Dermis microvascular lymphatic vessel endothelial cell (primary cell): ENCODE results near the gene PHF20. TPM values are rescaled to one million over a fixed set of nuclear protein-coding genes. Genes with fewer than 3 reads are reported as not detected.
"Not testable (repeated sequence)": the region's sequence is repeated elsewhere in the genome, so short reads cannot be mapped to it uniquely, and the experiment has no call there.

ENCODE experiments used
- DNase-seq, 2 donors: peaks; one replicate each; pipeline versions ENCODE4 v3.0.0 to v3.0.0-alpha.2; 2010; ENCODE audit warnings: low read depth in 2 of 2
- total RNA-seq: library from RNA; depleted of rRNA; stranded (reverse); fragments of >200 nt; gene quantifications from 2 replicates; pipeline ENCODE4 v1.2.1, GENCODE V29; 2014

PHF20 gene
- total RNA-seq, 1 donor from 2014 or later = 22.1 TPM

DNA sequence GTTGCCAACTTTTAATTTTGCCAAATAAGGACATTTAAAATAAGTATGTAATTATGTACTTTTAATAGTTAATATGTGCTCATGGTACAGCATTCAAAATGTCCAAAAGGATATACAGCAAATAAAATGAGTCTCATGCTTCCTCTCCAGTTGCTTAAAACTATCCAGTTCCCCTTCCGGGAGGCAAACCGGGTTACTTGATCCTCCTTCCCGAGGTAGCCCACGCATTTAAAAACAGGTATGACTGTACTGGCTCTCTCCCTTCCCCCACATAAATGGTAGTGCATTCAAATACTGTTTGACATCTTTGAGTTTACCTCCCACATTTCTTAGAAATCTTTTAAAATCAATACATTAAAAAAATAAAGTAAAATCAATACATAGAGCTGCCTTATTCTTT, 66.4 kb downstream of the PHF20 start:
- DNase-seq = no peak

DNA sequence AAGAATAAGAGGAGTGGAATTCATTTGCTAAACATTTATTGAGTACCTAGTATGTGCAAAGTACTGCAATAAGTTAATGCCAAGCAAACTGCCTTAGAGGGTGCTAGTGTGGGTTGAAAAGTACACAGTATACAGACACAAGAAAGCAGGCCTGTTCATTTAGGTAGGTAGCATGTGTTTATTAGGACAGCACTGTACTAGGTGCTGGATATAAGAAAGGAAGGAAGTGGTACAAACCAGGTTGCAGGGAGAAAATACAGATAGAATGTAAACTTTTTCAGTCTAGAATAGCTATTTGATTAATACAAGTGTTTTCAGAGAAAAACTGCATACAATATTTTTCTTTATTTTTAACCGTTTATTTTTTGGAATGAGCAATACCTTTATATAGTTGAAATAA, 68.1 kb downstream of the PHF20 start:
- DNase-seq = no peak

DNA sequence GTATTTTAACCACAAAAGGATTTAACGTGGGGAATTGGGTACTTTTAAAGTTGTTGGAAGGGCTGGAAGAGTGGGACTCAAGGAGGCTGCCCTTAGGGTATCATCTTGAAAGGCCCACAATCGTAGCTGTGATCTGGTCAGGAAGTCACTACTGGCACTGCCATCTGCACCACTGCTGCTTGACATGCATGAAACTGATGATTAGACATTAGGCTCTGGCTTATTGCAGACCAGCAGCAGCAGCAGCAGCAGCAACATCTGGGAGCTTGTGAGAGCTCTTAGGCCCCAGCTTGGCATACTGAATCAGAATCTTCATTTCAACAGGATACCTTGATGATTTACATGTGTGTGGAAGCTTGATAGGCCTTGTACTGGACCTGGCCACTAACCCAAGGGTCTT, 68.6 kb downstream of the PHF20 start:
- DNase-seq = no peak

DNA sequence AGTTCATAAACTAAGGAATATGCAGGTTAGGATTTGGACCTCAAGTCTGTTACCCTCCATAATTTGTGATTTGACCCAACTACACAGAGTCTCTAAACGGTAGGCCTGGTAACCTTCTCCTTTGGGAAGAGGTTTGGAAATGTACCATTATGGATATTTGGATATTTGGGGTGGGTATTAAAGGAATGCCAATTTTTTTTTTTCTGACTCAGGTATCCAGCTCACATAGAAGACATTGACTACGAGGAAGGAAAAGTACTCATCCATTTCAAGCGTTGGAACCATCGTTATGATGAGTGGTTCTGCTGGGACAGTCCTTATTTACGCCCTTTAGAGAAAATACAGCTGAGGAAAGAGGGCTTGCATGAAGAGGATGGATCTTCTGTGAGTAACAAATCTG, 70.5 kb downstream of the PHF20 start:
- no peak for DNase-seq

DNA sequence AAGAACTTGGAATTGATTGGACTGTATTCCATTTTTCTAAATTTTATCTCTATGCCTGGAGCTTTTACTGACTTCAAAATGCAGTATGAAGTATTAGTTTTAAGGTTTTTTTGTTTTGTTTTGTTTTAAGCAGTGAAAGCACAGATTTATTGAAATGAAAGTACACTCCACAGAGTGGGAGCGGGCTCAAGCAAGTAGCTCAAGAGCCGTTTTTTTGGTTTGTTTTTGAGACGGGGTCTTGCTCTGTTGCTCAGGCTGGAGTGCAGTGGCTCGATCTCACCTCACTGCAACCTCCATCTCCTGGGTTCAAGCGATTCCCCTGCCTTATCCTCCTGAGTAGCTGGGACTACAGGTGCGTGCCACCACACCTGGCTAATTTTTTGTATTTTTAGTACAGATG, 72.1 kb downstream of the PHF20 start:
- DNase-seq = not testable (repeated sequence)

DNA sequence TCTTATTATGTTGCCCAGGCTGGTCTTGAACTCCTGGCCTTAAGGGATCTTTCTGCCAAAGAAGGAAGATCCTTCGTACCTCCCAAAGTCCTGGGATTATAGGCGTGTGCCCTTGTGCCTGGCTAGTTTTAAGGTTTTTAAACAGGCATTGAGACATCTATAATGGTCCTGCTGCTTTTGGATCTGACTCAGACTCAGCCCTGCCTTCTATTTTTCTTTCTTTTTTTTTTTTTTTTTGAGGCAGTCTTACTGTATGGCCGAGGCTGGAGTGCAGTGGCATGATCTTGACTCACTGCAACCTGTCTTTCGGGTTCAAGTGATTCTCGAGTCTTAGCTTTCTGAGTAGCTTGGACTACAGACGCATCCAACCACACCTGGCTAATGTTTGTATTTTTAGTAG, 73.7 kb downstream of the PHF20 start:
- no peak for DNase-seq

DNA sequence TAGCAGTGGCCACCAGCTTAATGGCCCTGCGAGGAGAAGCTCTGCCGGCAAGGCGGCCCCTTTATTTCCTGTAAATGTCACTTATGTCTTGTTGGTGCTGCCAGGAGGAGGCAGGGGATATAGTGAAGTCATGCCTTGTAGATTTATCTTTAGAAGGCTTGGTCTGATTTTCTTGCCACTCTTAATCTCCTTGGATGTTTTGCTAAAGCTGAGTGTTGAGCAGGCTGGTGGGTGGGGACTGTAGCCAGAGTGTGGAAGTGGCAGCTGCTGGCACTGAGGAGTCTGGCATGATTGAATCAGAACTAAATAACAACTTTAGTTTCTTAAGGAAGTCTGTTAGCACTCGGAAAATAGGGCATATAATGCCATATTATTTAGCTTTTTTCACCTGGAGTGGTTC, 77.9 kb downstream of the PHF20 start:
- no peak for DNase-seq

DNA sequence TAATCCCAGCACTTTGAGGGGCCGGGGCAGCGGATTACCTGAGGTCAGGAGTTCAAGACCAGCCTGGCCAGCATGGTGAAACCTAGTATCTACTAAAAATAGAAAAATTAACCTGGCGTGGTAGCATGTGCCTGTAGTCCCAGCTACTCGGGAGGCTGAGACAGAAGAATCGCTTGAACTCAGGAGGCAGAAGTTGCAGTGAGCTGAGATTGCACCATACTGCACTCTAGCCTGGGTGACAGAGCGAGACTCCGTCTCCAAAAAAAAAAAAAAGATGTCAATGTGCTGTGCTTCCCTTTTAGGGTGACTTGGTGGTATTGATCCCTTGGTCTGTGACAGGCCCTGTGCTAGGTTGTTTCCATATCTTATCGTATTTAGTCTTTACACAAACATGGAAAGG, 79.8 kb downstream of the PHF20 start:
- not testable (repeated sequence) for DNase-seq

DNA sequence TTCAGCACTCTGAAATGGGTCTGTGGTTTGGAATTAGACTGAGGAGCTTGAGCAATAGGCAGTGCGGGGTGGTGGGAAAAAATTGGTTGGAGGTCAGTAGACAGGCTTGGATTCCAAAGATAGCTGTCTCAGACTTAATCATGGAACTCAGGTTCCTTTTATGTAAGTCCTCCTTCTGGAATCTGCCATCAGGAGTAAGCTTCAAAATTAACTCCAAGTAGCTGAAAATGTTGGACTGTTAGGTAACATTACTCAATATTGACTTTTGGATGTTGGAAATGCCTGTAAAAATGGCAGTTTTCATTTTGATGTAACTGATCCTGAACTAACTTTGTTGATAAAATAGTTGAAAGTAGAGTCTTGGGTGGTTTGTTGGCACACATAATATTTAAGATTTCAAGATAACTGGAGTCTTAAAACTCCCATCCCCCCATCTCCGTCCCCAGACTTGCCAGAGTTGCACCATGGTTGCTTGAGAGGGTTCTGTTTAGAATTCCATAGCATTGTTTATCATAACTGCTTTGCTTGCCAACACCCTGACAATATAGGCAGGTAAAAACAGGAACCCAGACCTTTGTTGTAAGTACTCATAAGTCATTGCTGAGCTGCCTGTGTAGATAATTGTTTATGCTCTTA, 83.0 kb downstream of the PHF20 start:
- DNase-seq = no peak

DNA sequence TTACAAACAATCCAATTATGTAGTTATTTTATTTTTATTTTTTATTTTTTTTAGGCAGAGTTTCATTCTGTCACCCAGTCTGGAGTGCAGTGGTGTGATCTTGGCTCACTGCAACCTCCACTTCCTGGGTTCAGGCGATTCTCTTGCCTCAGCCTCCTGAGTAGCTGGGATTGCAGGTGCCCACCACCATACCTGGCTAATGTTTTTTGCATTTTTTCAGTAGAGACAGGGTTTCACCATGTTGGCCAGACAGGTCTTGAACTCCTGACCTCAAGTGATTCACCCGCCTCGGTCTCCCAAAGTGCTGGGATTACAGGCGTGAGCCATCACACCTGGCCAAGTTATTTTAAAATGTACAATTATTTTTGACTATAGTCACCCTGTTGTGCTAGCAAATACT, 83.8 kb downstream of the PHF20 start:
- DNase-seq = not testable (repeated sequence)

DNA sequence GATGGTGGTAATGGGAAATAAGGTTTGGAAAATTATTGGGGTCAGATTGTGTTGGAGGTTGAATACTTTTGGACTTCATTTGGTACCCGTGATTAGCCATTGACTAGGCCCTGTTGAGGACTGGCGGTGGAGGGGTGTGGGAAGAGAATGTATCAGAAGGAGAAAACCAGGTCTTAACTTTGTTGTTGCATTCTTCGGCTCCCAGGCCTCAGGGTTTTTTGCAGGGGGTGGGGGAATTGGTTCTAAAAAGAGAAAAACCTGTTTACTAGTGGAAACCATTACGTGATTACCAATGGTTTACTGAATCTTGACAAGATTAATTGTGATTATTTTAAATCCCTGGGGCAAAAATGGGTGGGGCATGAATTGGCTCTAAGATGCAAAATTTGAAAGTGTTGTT, 85.1 kb downstream of the PHF20 start:
- no peak for DNase-seq

DNA sequence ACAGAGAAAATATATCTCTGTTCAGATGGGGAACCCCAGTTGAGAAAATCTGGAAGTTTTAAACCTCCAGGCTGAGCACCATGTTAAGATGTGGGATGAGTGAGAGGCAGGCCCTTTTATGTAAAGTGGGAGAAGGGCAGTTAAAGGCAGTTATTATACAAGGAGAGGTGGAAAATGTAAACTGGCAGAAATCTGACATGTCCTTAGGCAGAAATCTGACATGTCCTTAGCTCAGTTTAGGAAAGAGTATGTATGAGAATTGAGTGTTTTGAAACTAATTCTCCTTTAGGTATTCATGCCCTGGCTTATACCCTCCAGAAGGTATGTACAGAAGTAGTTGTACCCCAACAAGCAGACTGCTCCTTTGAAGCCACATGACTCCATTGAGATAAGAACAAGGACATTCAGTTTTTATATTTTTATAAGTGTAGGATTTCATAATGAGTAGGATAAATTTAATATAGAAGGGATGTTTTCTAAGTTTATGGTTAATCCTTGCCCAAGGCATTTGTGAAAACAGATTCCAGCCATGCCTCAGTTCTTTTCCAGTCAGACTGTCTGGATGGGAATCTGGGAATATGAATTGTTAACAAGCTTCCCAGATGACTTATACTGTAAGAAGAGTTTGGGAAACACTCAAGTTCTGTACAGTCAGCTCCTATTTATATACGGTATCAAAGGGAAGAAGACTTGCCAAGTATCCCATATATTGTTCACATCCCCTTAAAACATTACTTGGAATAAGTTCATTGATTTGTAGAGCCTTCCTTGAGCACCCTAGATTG, 94.8 kb downstream of the PHF20 start:
- no peak for DNase-seq

DNA sequence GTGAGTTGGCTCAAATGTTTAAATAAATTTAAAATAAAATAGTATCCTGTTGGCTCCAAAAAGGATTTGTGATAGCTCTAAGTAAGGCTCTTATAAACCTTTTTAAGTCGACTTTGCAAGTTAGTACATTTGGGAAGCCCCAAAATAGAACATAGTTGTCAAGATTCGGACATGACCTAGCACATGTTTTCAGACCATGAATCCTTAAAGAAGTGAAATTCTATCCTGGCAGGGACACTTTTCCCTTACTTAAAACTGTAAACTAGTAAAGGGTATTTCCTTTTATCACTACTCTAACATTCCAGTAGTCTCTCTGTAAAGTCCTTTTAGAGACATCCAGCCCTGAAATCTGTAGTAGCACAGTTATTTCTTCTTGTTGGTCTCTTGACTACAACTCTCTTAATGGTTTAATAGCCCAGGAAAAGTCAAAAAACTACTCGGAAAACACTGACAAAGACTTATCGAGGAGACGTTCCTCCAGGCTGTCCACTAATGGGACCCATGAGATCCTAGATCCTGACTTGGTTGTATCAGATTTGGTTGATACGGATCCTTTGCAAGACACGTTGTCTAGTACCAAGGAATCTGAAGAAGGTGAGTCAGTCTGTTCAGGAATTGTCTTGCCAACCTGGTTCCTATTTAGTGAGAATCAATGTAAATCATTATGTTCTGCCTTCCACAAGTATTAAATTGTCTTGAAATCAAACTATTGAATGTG, 98.9 kb downstream of the PHF20 start:
- DNase-seq = peak in 1 of 2 donors; percentile 2

DNA sequence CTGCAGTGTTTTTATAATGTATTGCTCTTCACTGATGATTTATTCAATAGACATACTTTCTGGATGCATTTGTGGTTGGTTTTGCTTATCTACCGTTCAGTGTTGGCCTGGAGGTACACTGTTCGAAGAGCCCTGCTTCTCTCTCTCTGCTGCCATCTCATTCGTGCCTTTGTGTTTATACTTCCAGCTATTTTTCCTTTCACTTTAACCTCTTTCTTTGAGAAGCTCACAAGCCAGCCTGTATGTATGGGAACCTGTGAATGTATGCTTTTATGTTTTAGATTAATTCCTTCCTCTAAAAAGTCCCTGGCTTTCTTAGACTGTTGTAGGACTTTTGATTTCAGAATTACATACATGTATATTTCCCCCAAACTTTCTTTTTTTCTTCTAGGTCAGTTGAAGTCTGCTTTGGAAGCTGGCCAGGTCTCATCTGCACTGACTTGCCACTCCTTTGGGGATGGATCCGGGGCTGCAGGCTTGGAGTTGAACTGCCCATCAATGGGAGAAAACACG, 99.5 kb downstream of the PHF20 start:
- peak in 1 of 2 donors; percentile 44 for DNase-seq

DNA sequence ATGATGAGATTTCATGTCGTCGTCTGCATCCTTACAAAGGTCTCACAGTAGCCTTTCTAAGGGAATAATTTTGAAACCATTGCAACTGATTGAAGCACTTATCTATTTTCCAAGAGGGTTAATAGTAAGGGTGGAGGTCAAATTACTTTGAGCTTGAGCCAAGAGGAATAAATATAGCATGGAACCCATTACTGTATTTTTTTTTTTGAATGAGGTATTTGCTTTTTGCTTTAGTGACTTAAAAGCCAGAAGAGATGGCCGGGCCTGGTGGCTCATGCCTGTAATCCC, 104.2 kb downstream of the PHF20 start:
- DNase-seq = no peak

DNA sequence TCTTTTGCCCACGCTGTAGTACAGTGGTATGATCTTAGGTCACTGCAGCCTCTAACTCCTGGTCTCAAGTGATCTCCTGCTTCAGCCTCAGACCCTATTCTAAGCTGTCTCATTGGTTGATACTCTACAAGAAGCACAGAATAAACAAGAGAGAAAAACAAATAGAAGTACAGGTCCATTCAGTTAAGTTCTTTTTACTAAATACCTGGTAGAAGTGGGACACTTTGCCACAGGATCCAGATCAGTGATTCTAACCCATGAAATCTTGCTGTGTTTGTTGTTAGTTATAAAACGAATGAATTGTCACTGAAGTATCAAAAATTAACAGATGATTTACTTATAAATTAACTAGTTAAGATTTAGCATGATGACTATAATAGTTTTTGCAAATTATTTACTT, 105.8 kb downstream of the PHF20 start:
- DNase-seq = no peak

DNA sequence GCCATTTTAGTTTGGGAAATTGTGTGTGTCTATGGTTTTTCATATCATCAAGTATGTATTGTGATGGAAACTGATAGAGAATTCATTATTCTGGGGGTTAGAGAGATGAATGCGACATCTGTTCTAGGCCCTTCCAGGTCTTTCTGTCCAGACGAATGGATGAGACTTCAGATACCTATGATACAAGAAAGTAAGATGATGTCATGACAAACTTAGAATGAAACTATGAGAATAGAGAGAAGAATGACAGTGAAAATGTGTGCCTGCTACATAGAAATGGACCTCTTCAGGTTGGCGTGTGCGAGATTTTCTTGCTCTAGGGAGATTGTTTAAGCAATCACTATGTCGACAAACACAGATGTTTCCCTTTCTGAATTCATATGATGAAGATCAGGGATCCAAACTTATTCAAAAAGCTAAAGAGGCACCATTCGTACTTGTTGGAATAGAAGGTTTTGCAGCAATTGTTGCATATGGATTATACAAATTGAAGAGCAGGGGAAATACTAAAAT, 106.4 kb downstream of the PHF20 start:
- no peak for DNase-seq

DNA sequence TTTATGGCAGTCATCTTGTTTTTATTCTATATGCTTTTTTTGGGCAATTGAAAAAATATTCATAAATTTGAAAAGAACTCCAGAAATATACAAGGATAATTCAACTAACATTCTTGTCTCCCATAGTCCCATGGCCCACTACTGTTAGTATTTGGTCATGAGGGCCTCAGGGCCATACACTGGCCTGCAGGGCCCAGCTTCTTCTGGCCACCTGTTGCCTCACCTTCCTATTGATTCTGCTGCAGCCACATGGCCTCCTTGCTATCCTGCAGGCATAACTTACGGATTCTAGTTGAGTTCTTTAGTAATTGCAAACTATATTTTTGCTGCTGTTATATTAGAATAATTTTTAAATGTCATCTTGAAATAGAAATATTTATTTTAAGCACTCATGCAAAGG, 109.9 kb downstream of the PHF20 start:
- no peak for DNase-seq

DNA sequence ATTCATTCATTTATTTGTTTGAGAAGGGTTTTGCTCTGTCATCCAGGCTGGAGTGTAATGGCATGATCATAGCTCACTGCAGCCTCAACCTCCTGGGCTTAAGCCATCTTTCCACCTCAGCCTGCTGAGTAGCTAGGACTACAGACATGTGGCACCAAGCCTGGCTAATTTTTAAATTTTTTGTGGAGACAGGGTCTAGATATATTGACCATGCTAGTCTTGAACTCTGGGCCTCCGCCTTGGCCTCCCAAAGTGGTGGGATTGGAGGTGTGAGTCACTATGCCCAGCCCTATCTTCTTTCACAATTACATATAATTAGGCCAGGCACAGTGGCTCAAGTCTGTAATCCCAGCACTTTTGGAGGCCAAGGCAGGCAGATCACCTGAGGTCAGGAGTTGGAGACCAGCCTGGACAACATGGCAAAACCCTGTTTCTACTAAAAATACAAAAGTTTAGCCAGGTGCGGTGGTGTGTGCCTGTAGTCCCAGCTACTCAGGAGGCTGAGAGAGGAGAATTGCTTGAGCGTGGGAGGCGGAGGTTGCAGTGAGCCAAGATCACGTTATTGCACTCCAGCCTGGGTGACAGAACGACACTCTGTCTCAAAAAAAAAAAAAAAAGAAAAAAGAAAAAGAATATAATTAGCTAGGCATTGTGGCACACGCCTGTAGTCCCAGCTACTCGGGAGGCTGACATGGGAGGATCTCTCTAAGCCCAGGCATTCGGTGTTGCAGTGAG, 110.8 kb downstream of the PHF20 start:
- not testable (repeated sequence) for DNase-seq

DNA sequence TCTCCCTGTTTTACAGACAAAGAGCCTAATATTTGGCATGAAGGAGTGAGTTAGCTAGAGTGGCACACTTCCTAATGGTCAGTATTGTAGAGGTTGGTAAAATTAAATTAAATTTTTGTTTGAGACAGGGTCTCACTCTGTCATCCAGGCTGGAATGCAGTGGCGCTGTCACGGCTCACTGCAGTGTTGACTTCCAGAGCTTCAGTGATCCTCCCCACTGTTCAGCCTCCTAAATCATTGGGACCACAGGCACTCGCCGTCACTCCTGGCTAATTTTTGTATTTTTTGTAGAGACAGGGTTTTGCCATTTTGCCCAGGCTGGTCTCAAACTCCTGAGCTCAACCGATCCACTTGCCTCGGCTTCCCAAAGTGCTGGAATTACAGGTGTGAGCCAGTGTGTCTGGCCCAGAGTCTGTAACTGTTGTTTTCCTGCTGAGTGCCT, 111.5 kb downstream of the PHF20 start:
- no peak for DNase-seq

DNA sequence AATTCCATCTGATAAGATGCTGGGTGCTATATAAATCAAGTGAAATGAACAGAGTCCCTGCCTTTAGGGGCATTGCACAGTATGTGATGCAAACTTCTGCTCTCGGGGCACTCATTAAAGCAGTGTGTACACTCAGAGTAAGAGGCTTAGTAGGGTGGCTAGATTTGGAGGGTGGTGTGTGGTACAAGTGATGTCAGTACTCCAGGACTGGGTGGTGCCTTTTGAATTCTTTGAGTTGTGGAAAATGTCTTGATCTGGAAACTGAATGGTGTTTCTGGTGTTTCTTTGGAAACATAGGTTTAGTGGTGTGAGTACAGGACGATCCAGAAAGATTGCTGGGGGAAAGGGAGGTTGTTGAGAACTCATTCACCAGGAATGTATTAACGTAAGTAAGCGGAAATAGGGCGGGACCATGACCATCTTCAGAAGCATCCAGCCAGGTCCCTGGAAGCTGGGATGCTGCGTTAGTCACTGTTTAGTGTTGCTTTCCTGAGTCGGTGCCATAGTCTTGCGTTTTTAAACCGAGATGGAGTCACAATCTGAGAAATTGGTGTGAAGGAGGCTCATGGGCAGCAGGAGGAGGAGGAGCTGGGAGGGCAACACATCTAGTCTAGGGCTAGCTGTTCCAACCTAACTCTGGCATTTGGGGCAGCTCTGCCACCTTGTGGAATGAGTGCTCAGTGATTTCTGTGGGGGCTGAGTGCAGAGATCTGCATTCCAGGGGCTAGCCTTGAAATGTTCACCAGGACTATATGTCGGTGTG, 112.1 kb downstream of the PHF20 start:
- peak; percentile 56 to 84 for DNase-seq
